GM18502 (cell line): Measurements from ENCODE around the gene PIWIL4.
"Not testable (repeated sequence)": the region's sequence is repeated elsewhere in the genome, so short reads cannot be mapped to it uniquely, and the experiment has no call there.

Source experiments
- ATAC-seq: cut with Tn5 transposase; IDR thresholded peaks from one replicate; pipeline ENCODE4 v1.9.1; 2021; ENCODE audit warnings: mild to moderate bottlenecking; ENCODE audit not compliant: unreplicated experiment, poor library complexity

The PIWIL4 gene

GRCh38 chr11:94583213-94583865 lies 16.2 kb downstream of the PIWIL4 start:
- no peak for ATAC-seq

- ATAC-seq, result peak; percentile 56
Observed at GRCh38 chr11:94583866-94584500, 16.8 kb downstream of the PIWIL4 start.

GRCh38 chr11:94584978-94585377 lies 17.8 kb downstream of the PIWIL4 start:
- ATAC-seq, result no peak

GRCh38 chr11:94585399-94585798 lies 18.2 kb downstream of the PIWIL4 start:
- ATAC-seq, result no peak

- no peak for ATAC-seq
Observed at GRCh38 chr11:94586546-94586945, 19.4 kb downstream of the PIWIL4 start.

GRCh38 chr11:94586978-94587377 lies 19.8 kb downstream of the PIWIL4 start:
- no peak for ATAC-seq

- ATAC-seq, result no peak
Observed at GRCh38 chr11:94588366-94588942, 21.3 kb downstream of the PIWIL4 start.

GRCh38 chr11:94590352-94591041 lies 23.3 kb downstream of the PIWIL4 start:
- ATAC-seq, result no peak

GRCh38 chr11:94593030-94593429 lies 25.9 kb downstream of the PIWIL4 start:
- peak; percentile 75 for ATAC-seq

GRCh38 chr11:94595076-94595475 lies 27.9 kb downstream of the PIWIL4 start:
- no peak for ATAC-seq

GRCh38 chr11:94597896-94598295 lies 30.7 kb downstream of the PIWIL4 start:
- no peak for ATAC-seq

- no peak for ATAC-seq
Observed at GRCh38 chr11:94599510-94599909, 32.3 kb downstream of the PIWIL4 start.

- peak; percentile 76 for ATAC-seq
Observed at GRCh38 chr11:94602430-94603372, 35.5 kb downstream of the PIWIL4 start.

- no peak for ATAC-seq
Observed at GRCh38 chr11:94603587-94603986, 36.4 kb downstream of the PIWIL4 start.

GRCh38 chr11:94604482-94604881 lies 37.3 kb downstream of the PIWIL4 start:
- ATAC-seq, result no peak

GRCh38 chr11:94613120-94613519 lies 46.0 kb downstream of the PIWIL4 start:
- ATAC-seq, result no peak

- peak; percentile 72 for ATAC-seq
Observed at GRCh38 chr11:94623120-94623735, 56.1 kb downstream of the PIWIL4 start.

GRCh38 chr11:94625422-94625821 lies 58.3 kb downstream of the PIWIL4 start:
- not testable (repeated sequence) for ATAC-seq

GRCh38 chr11:94627003-94627560 lies 59.9 kb downstream of the PIWIL4 start:
- not testable (repeated sequence) for ATAC-seq
